Left colon (tissue), 2 donors: ENCODE results near the gene TSKS. TPM values are rescaled to one million over a fixed set of nuclear protein-coding genes. Genes with fewer than 3 reads are reported as not detected.
A peak's percentile ranks its signal among the peaks of the same experiment; 100 is the strongest.

Experiments used
- ATAC-seq: fragments of 200-7000 bp; cut with Tn5 transposase; one replicate; pipeline ENCODE4 v1.9.1; 2020; ENCODE audit warnings: mild to moderate bottlenecking, moderate library complexity
- DNase-seq, 2 donors: peaks; one replicate each; pipeline ENCODE4 v3.0.0-alpha.2; 2020
- intact Hi-C, 2 donors: fragments of 100-400 bp; cut with DNase I in 1 of 2; cut with micrococcal nuclease in 1 of 2; formaldehyde crosslinking; loops; one replicate each; pipeline versions ENCODE4 v1.11.2 to v1.14.0; 2022; cut with DNase I, micrococcal nuclease
- total RNA-seq, 2 donors: library from RNA; stranded (reverse); fragmentation: NEBNext Ultra II Directional; extraction: Animal tissue kit (Norgen Biotek cat#: 25700); gene quantifications; one replicate each; pipeline ENCODE4 v1.2.1, GENCODE V29; 2021
- donor health status: DM: no; HTN: no; CAD: no.
- donor health status: DM: yes; HTN: yes; CAD: no.

TSKS gene
- total RNA-seq, 2 donors from 2014 or later: 0.21 to 0.22 TPM

DNA sequence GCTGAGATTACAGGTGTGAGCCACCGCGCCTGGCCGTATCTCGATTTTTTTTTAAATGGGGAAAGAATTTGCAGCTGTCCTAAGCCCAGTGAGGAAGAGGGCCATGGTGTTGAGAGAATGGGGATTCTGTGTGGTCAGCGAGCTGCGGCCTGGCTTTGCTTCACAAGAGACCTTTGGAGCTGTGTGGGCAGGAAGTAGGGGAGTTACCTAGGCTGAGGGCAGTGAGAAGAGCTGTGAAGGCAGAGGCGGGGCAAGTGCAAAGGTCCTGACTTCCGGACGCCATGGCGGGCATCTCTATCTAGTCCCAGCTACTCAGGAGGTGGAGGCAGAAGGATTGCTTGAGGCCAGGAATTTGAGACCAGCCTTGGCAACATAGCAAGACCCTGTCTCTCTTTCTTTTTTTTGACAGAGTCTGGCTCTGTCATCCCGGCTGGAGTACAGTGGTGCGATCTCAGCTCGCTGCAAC lies 8.6 kb upstream of the TSKS start:
- peak in 1 of 2 donors; percentile 38 for DNase-seq
- peak; percentile 63 for ATAC-seq
- intact Hi-C loops: no loop called here

DNA sequence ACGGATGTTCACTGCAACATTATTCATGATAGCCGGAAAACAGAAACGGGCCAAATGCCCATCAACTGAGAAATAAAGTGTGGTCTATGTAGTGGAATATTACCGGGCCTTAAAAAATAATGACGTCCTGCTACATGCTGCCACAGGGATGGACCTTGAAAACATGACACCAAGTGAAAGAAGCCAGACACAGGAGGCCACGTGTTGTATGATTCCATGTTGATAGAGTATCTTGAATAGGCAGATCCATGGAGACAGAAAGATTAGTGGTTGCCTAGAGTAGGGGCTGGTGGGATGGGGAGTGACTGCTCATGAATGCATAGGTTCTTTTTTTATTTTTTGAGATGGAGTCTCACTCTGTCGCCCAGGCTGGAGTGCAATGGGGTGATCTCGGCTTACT lies 7.4 kb upstream of the TSKS start:
- intact Hi-C loops: no loop called here
- DNase-seq: no peak
- ATAC-seq: no peak

DNA sequence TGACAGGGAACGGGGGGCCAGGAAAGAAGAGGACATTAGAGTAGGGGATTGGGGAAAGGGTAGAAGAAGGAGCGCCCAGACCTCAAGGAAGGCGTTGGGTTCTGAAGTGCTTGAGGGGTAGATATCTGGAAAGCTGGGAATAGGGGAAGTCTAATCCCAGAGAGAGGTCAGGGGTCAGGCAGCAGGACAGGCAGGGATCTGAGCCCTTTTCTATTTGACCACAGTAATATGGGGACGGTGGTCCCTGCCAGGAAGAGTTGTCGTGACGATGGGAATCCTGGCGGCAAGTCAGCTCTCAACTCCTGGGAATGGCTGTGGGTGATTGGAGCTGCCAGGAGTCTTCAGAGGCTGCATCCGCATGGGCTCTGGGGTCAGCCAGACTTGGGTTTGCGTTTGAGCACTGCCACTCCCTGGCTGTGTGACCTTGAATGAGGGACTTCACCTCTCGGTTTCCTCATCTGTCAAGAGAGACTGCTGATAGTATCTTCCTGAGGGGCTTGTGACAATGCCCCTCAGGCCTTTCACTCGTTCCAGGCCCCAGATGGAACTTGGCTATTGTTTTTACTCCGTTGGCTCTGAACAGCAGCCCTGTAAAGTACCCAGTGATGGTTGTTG lies 5.0 kb upstream of the TSKS start:
- intact Hi-C loops: no loop called here
- no peak for ATAC-seq
- DNase-seq: no peak

DNA sequence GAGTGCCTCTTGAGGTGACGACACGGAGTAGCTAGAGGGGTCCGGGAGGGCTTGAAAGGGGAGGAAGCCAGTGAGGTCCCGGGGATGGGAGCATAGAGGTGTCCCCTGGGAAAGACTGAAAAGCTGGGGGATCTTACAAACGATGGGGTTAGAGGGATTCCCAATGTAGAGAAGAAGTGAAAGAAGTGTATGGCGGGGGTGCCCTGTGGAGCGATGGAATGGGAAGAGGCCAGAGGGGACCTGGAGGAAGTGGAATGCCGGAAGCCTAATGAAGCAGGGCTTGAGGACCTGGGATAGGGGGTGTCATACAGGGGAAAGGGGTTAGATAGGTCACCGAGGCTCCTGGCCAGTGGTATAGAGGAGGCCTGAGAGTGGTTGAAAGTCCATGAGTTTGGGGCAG lies 4.3 kb upstream of the TSKS start:
- intact Hi-C loops: no loop called here
- DNase-seq: no peak

DNA sequence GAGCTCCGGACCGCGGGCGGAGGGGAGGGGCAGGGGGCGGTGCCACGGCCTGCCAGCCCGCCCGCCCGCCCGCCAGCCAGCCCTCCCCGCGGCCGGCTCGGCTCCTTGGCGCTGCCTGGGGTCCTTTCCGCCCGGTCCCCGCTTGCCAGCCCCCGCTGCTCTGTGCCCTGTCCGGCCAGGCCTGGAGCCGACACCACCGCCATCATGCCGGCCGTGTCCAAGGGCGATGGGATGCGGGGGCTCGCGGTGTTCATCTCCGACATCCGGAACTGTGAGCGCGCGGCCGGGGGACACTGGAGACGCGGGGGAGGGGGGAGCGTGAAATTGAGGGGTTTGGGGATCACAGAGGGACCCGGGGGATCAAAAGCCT lies 3.8 kb upstream of the TSKS start, which contains the start of gene AP2A1:
Gene AP2A1, plus strand, starts transcription at position 72 of the 370 bp plus-strand sequence. Its CDS starts 133 bp downstream, at position 205.
- no peak for DNase-seq
- intact Hi-C loops: no loop called here
- ATAC-seq: peak; percentile 0

More for the DNA sequence above, 4.3 kb upstream of the TSKS start:
- ATAC-seq: no peak

DNA sequence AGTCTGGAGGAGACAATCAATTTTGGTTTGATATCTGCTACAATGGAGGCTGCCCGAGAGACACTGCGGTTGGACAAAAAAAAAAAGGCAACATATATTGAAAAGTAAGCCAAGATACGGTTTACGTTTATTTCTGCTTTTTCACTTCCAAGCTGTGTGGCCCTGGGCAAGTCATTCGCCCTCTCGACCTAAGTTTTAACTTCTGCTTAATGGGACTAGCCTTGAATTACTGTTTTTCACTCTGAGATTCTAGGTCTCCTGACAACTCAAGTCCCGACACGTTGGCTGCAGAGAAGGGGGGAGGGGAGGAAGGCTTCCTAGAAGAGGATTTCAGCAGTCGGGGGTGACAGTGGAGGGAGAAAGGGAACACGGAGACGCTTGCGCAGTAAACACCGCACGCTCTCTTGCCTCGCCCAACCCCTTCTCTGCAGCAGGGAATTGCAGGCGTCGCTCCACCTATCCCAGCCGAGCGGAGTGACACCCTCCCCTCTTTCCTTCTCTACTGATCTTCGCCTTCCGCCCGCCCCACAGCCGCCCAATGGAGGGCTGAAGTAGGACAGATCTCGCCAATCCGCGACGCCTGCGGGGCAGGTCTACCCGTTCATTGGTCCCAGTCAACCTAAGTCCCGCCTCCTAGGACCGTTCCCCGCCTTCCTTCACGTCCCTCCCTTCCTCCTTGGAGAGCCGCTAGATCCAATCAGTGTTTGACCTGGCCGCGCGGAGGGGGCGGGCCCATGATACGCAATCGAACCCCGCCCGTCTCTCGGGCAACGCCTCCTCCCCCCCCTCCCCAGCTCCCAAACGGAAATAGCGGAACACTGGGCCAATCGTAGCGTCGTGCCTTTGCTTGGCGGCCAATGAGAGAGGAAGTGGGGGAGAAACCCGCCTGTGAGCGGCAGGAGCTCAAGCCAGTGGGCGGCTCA lies 3.2 kb upstream of the TSKS start:
- ATAC-seq: peak; percentile 89

DNA sequence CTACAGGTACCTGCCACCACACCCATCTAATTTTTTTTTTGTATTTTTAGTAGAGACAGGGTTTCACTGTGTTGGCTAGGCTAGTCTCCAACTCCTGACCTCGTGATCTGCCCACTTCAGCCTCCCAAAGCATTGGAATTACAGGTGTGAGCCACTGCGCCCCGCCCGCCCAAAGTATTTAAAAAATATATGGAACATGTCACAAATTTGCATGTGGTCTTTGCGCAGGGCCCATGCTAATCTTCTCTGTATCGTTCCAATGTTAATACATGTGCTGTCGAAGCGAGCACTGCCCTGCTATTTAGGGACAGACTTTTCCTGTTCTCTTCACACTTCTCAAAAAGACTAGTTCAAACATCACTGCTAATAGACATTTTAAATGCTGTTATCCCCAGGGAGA lies 1.2 kb upstream of the TSKS start:
- intact Hi-C loops: no loop called here
- no peak for DNase-seq
- no peak for ATAC-seq

More for the DNA sequence above, 3.2 kb upstream of the TSKS start:
- peak; percentile 99 to 100 for DNase-seq
- intact Hi-C loops: no loop called here

DNA sequence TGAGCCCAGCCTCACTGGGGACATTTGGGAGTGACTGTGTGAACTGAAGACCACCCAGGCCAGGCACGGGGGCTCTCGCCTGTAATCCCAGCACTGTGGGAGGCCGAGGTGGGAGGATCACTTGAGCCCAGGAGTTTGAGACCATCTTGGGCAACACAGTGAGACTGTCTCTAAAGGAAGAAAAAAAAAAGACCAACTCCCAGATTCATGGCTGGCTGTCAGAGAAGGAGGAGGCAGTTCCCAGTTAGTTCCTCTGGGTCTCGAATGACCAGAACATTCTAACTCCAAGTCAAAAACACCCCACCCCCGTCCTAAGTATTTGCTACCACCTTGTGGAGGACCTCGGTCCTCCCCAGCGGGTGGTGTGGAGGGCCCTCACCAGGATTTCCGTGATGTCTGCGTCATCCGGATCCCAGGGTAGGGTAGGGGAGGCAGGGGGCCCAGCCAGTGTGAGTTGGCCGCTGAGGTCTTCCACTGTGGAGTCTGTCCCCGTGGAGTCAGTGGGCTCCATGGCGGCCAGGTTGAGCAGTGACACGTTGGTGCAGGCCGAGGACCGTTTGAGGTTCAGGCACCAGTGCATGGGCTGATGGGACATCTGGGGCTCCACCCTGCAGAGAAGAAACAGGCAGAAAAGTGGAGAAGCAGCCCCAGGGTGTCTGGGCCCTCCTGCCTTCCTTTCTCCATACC lies 1.3 kb downstream of the TSKS start:
- DNase-seq: no peak
- intact Hi-C loops: loop anchor here in 1 of 2 donors (2.0 kb wide), 1 partner anchor 77 kb away; no protein-coding TSS in a partner anchor
- ATAC-seq: no peak

DNA sequence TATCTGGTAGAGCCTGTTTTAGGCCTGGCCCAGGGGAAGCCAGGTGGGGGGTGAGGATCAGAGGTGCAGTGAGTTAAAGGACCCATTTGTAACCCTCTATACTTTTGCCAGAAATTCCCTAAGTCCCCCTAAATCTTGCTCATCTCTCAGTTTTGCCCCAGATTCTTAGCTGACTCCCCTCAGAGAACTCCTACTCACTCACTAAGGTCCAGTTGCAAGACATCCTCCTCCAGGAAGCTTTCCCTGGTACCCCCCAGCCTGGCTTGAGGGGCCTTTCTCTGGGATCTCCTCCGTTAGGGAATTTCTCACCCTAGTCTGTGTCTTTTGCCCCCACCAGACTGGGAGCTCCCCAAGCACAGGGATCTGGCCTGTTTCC lies 1.9 kb downstream of the TSKS start:
- intact Hi-C loops: loop anchor here in 1 of 2 donors (2.0 kb wide), 1 partner anchor 76 kb away; no protein-coding TSS in a partner anchor
- ATAC-seq: no peak
- no peak for DNase-seq

DNA sequence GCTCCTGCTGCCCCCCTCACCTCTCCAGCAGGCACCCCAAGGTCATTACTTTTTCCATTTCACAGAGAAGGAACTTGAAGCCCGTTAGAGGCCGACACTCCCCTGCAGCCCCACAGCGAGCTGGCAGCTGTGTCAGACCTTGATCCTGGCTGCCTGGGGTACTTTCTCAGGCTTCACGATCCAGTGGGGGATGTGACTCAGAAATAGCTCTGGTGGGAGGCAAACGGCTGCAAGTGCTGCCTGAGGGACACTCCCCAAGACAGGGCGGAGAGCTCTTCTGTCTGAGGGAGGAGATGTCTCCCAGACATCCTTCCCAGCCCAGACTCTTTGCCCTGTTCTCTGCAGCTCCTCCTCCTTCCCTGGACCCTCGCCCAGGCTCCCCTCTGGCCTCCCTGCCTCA lies 4.8 kb downstream of the TSKS start:
- DNase-seq: no peak
- no peak for ATAC-seq
- intact Hi-C loops: no loop called here

DNA sequence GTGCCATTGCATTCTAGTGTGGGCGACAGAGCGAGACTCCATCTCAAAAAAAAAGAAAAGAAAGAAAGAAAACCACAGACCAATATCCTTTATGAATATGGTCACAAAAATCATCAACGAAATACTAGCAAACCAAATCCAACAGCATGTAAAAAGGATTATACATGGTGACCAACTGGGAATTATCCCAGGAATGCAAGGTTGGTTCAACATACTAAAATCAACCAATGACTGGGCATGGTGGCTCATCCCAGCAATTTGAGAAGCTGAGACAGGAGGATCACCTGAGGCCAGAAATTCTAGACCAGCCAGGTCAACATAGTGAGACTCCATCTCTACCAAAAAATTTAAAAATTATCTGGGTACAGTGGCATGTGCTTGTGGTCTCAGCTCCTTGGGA lies 7.2 kb downstream of the TSKS start:
- DNase-seq (no peak), ATAC-seq (no peak)
- intact Hi-C loops: no loop called here

DNA sequence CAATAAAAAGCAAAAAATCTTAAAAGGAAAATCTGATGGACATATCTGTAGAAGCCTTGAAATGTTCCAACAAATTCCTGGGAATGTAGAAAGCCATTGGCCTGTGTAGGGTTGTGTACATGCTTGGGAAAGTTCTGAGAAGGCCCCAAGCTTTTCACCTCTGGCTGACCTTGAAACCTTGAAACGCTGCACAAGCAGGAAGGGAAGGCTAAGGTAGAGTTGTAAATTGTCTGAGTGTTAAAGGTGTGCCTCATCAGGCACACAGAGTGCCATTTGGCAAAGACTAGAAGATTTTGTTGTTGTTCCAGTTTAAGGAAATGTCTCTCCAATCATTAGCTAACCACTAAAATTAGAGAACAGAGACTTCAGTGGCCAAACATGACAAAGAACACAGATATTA lies 10.4 kb downstream of the TSKS start:
- no peak for ATAC-seq

DNA sequence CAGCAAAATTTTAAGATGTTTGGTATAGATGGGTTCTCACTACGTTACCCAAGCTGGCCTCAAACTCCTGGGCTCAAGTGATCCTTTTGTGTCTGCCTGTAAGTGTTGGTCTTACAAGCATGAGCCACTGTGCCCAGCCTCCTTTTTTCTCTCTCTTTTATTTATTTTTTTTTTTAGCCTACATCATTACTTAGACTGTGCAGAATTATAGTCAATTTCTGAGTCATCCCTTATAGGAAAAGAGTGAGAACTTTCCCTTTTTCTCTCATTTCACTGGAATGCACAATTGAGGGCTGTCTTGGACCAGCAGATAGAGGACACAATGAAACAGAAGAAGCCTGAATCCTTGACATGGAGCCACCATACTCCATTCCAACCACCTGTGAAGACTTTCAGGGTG lies 13.3 kb downstream of the TSKS start:
- intact Hi-C loops: no loop called here

More for the DNA sequence above, 10.4 kb downstream of the TSKS start:
- DNase-seq: no peak
- intact Hi-C loops: no loop called here

DNA sequence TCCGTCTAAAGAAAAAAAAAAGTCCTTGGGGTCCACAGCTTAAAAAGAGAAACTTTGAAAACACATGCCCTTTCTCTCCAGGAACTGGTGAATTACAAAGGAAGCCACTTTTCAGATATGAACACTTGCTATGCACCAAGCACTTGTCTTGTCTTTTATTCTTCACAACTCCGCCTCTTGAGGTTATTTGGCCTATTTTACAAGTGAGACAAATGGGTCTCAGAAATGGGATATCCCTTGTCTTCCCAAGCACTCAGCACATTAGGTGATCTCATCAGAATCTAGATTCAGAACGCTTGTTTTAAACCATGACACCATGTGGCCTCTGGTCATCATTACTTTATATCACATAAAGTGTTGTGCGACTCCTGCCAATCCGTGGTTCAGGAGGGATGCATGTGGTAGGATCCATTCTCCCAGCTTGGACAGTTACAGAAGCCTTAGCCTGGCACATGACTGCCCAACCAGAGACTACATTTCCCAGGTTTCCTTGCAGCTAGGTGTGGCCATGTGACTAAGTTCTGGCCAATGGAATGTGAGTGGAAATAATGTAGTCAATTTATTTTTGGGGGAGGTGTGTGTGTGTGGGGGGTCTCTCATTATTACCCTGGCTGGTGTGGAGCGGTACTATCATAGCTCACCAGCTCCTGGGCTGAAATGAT lies 13.9 kb downstream of the TSKS start:
- intact Hi-C loops: no loop called here
- no peak for DNase-seq
- no peak for ATAC-seq

More for the DNA sequence above, 13.3 kb downstream of the TSKS start:
- DNase-seq (no peak), ATAC-seq (no peak)

DNA sequence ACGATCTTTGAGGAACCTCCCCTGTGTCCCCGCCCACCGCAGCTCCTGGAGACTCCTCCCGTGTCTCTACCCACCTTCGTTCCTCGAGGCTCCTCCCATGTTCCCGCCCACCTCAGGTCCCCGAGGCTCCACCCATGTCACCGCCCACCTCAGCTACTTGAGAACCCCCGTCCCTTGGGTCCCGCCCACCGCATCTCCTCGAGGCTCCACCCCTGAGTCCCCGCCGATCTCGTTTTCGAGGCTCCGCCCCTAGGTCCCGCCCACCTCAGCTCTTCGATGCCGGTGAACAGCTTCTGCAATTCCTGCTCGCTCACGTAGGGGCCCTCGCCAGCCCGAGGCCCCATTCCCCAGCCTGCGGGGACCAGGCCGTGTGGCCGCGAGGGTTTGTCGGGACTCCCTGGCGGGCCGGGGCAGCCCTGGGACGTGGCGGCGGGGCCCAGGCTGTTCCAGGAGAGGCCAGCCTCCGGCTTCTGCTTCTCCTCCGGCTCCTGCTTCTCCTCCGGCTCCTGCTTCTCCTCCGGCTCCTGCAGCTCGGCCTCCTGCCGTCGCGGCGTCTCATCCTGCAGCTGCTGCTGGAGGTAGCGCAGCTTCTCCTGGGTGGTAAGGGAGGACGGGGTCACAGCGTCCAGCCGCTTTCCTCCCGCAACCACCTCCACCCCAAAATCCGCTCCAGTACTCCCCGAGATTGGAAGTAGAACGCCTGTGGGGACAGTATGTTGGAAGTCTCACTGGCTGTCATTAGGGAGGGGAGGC lies 16.7 kb downstream of the TSKS start:
- intact Hi-C loops: no loop called here
- DNase-seq (peak in 1 of 2 donors; percentile 26), ATAC-seq (no peak)

DNA sequence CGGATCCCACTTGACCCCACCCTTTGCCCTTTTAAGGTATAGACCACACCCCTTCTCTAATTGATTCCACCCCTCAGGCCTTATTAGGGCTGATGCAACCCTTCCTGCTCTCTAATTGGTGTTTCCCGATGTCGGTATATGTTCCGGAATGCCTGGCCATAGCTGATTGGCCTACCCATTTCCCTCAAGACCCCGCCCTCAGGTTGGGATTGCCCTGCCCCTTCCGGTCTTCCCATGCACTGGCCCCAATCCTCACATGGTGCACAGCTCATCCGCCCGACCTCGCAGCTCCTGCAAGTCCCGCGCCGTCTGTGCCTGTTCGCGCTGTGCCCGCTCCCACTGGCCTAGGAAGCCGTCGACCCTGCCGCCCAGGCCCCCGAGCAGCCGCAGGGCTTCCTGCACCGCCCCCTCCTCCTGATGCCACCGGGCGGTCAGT lies 18.1 kb downstream of the TSKS start:
- intact Hi-C loops: no loop called here
- ATAC-seq: no peak
- no peak for DNase-seq

DNA sequence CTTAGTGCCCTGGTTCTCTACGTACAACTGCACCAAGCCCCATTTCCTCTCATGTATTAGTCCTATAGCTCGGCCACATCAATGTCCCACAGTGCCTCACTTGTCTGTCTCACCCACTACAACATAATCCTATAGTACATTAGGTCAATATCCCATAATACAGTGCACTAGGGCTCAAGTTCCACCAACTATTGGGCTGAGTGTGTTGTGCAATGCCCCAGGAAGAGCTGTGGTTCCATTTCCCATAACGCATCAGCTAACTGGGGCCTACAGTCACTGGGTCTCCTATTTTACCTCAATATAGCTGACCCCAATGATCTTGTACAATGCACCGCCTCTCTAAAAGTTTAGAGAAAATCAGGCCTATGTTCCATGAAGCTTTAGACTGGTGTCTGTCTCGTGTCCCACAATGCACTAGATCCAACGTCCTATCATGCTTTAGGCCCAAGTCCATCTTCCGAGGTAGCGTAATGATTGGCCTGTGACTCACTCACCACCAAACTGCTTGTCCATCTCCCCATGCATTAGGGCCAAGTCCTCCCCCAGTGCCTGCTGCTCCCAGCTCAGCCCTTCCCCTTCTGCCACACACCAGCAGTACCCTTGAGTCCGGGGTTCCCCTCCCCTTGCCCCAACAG lies 21.8 kb downstream of the TSKS start:
- DNase-seq (no peak), ATAC-seq (no peak)
- intact Hi-C loops: no loop called here

DNA sequence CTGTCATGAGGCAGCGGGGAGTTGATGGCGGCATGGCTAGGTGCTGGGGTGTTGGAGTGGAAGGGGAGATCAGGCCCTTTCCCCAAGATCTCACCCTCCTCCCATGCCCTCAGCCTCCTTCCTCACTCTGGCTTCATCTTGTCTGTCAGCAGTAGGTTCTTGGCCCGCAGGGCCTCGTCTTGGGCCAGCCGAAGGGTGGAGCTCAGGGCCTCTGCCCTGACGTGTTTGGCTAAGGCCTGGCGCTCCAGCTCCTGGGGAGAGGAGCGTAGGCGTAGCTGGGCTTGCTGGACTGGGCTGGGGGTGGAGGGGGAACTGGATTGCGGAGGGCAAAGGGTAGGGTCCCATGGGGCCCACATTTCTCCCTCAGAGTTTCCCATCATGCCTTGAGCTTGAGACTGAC lies 23.2 kb downstream of the TSKS start:
- DNase-seq (no peak), ATAC-seq (no peak)
- intact Hi-C loops: no loop called here
